CD4-positive, alpha-beta T cell treated with Interleukin-2 at 100 ng/mL for 4 hours (primary cell): ENCODE data around the gene JAK2.
"Not testable (repeated sequence)": the region's sequence is repeated elsewhere in the genome, so short reads cannot be mapped to it uniquely, and the experiment has no call there.

Source experiments
- DNase-seq: peaks from one replicate; pipeline ENCODE4 v3.0.0-alpha.2; 2020; ENCODE audit warnings: low spot score

JAK2 gene

GRCh38 chr9:5041390-5042115, 56.5 kb downstream of the JAK2 start:
- no peak for DNase-seq

GRCh38 chr9:5042661-5043178, 57.6 kb downstream of the JAK2 start:
- no peak for DNase-seq

GRCh38 chr9:5043381-5043780, 58.3 kb downstream of the JAK2 start:
- no peak for DNase-seq

GRCh38 chr9:5044160-5044559, 59.1 kb downstream of the JAK2 start:
- no peak for DNase-seq

- DNase-seq, result no peak
These were observed 67.8 kb downstream of the JAK2 start for GRCh38 chr9:5052838-5053237.

- no peak for DNase-seq
These were observed 77.6 kb downstream of the JAK2 start for GRCh38 chr9:5062631-5063030.

GRCh38 chr9:5072871-5073270, 87.8 kb downstream of the JAK2 start:
- no peak for DNase-seq

GRCh38 chr9:5073701-5074100, 88.6 kb downstream of the JAK2 start:
- DNase-seq, result no peak

GRCh38 chr9:5085993-5086392, 100.9 kb downstream of the JAK2 start:
- DNase-seq, result no peak

GRCh38 chr9:5089737-5090136, 104.7 kb downstream of the JAK2 start:
- no peak for DNase-seq

GRCh38 chr9:5095795-5096194, 110.7 kb downstream of the JAK2 start:
- no peak for DNase-seq

GRCh38 chr9:5099466-5099865, 114.4 kb downstream of the JAK2 start:
- no peak for DNase-seq

- DNase-seq, result not testable (repeated sequence)
These were observed 116.1 kb downstream of the JAK2 start for GRCh38 chr9:5101127-5101526.

- not testable (repeated sequence) for DNase-seq
These were observed 121.4 kb downstream of the JAK2 start for GRCh38 chr9:5106517-5106916.

- no peak for DNase-seq
These were observed 126.0 kb downstream of the JAK2 start for GRCh38 chr9:5110867-5111681.

- DNase-seq, result no peak
These were observed 126.6 kb downstream of the JAK2 start for GRCh38 chr9:5111696-5112095.

- DNase-seq, result no peak
These were observed 127.1 kb downstream of the JAK2 start for GRCh38 chr9:5112109-5112592.

- DNase-seq, result no peak
These were observed 127.6 kb downstream of the JAK2 start for GRCh38 chr9:5112646-5113045.

GRCh38 chr9:5113523-5113922, 128.5 kb downstream of the JAK2 start:
- DNase-seq, result no peak

GRCh38 chr9:5113994-5114748, 129.1 kb downstream of the JAK2 start:
- no peak for DNase-seq

GRCh38 chr9:5122116-5122515, 137.0 kb downstream of the JAK2 start:
- no peak for DNase-seq

- DNase-seq, result no peak
These were observed 137.4 kb downstream of the JAK2 start for GRCh38 chr9:5122516-5122915.
